Neuronal stem cell (in vitro differentiated cells): Measurements from ENCODE around the gene TMX4.

Experiments
- DNase-seq: peaks from one replicate; pipeline ENCODE4 v3.0.0-alpha.2; 2013; ENCODE audit warnings: low spot score
- H2AFZ ChIP-seq: one replicate; pipeline ENCODE4 v1.6.1; 2013; ENCODE audit warnings: mild to moderate bottlenecking, low read length, inconsistent platforms
- H2AK5ac ChIP-seq: 2 replicates; pipeline ENCODE4 v1.6.1; 2013; ENCODE audit warnings: low read depth, mild to moderate bottlenecking, inconsistent platforms, low read length, moderate library complexity, mixed read lengths
- H2BK120ac ChIP-seq: 2 replicates; pipeline ENCODE4 v1.6.1; 2013; ENCODE audit warnings: low read depth, mild to moderate bottlenecking, inconsistent platforms, low read length, moderate library complexity, mixed read lengths
- H2BK12ac ChIP-seq: one replicate; pipeline ENCODE4 v1.6.1; 2013; ENCODE audit warnings: low read length, inconsistent platforms
- H2BK15ac ChIP-seq: 2 replicates; pipeline ENCODE4 v1.6.1; 2013; ENCODE audit warnings: mild to moderate bottlenecking, low read length, inconsistent platforms, mixed read lengths
- H2BK5ac ChIP-seq: one replicate; pipeline ENCODE4 v1.6.1; 2013; ENCODE audit warnings: inconsistent platforms, mild to moderate bottlenecking, low read length, moderate library complexity
- H3K14ac ChIP-seq: one replicate; pipeline ENCODE4 v1.6.1; 2013; ENCODE audit warnings: low read length, inconsistent platforms
- H3K18ac ChIP-seq: 2 replicates; pipeline ENCODE4 v1.6.1; 2013; ENCODE audit warnings: low read length, inconsistent platforms
- H3K23ac ChIP-seq: 2 replicates; pipeline ENCODE4 v1.6.1; 2013; ENCODE audit warnings: low read depth, mild to moderate bottlenecking, mixed read lengths, low read length, inconsistent platforms; ENCODE audit not compliant: poor library complexity
- H3K27ac ChIP-seq: replicated peaks from 3 replicates; pipeline ENCODE4 v1.5.1; 2013; ENCODE audit warnings: low read length, inconsistent platforms
- H3K27me3 ChIP-seq, 3 experiments: 2 replicates each; pipeline ENCODE4 v1.6.1; 2013; ENCODE audit warnings: low read length in 3 of 3, mild to moderate bottlenecking in 2 of 3, inconsistent platforms in 1 of 3, low read depth in 1 of 3, mixed read lengths in 1 of 3, moderate library complexity in 1 of 3; ENCODE audit not compliant: control insufficient read depth in 3 of 3, insufficient read depth in 3 of 3
- H3K36me3 ChIP-seq, 2 donors: replicated peaks in 1 of 2; 2 replicates each; pipeline ENCODE4 v1.6.1; 2013; ENCODE audit warnings: low read length in 2 of 2; ENCODE audit not compliant: control insufficient read depth in 2 of 2, insufficient read depth in 2 of 2
- H3K4ac ChIP-seq: 2 replicates; pipeline ENCODE4 v1.6.1; 2013; ENCODE audit warnings: inconsistent platforms, mild to moderate bottlenecking, low read length, moderate library complexity
- H3K4me1 ChIP-seq, 2 donors: 1 replicate in 1 of 2; 2 replicates in 1 of 2; pipeline ENCODE4 v1.6.1; 2013; ENCODE audit warnings: low read length in 2 of 2, low read depth in 1 of 2; ENCODE audit not compliant: control insufficient read depth in 2 of 2, insufficient read depth in 1 of 2
- H3K4me2 ChIP-seq: one replicate; pipeline ENCODE4 v1.6.1; 2013; ENCODE audit warnings: mild to moderate bottlenecking, low read length, inconsistent platforms; ENCODE audit not compliant: insufficient read depth, poor library complexity, severe bottlenecking
- H3K4me3 ChIP-seq, 2 donors: 2 replicates each; pipeline ENCODE4 v1.5.1; 2013; ENCODE audit warnings: low read length in 2 of 2, mild to moderate bottlenecking in 2 of 2, inconsistent platforms in 1 of 2, moderate library complexity in 1 of 2
- H3K79me1 ChIP-seq: one replicate; pipeline ENCODE4 v1.6.1; 2013; ENCODE audit warnings: low read depth, mild to moderate bottlenecking, inconsistent platforms, low read length, moderate library complexity
- H3K9ac ChIP-seq: one replicate; pipeline ENCODE4 v1.6.1; 2013; ENCODE audit warnings: mild to moderate bottlenecking, low read depth, low read length, inconsistent platforms; ENCODE audit not compliant: poor library complexity
- H3K9me3 ChIP-seq, 2 donors: replicated peaks in 1 of 2; 2 replicates each; pipeline versions ENCODE3 to v1.6.1; 2013; ENCODE audit warnings: low read length in 2 of 2, mild to moderate bottlenecking in 2 of 2, inconsistent platforms in 1 of 2, low read depth in 1 of 2, mixed read lengths in 1 of 2, moderate library complexity in 1 of 2; ENCODE audit not compliant: control insufficient read depth in 2 of 2, insufficient read depth in 1 of 2
- H4K8ac ChIP-seq: one replicate; pipeline ENCODE4 v1.6.1; 2013; ENCODE audit warnings: low read depth, mild to moderate bottlenecking, inconsistent platforms, low read length, moderate library complexity
- H4K91ac ChIP-seq: one replicate; pipeline ENCODE4 v1.6.1; 2013; ENCODE audit warnings: low read length, low read depth, mild to moderate bottlenecking, inconsistent platforms; ENCODE audit not compliant: poor library complexity
- WGBS, 2 donors: extraction: QIAGEN DNeasy Blood & Tissue Kit; methylation state at CpG; one replicate each; pipeline ENCODE4 v1.1.7; 2013; ENCODE audit warnings: missing lambda C conversion rate in 2 of 2, mixed read lengths in 1 of 2; ENCODE audit not compliant: insufficient read length in 2 of 2, insufficient replicate concordance in 1 of 2; ENCODE audit errors: extremely low coverage in 2 of 2; 5-methylcytosine and 5-hydroxymethylcytosine counted together

Gene TMX4

DNA sequence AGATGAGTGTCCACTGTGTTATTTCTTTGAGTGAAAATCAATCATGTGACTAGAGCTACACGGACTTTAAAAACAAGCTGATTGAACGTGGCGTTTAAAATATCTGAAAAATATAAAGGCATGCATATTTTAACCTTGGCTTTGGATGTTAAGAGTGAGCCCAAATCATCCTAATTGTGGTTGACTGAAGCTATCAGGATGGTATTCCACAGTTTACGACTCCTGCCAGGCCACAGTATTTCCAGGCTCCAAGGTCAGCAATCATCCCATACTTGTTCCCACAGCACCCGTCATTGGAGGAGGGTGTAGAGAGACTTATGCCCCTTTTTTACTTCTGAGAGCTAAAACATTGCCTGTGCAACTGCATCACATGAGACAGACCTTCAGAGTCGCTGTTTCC lies 43.2 kb upstream of the TMX4 start:
- no peak overlapping the region for H3K9ac ChIP-seq
- H3K23ac ChIP-seq, result no peak overlapping the region
- H3K4me1 ChIP-seq, result no peaks in the 10 kb centered on the region
- H3K4me3 ChIP-seq, result no peak overlapping the region
- H3K79me1 ChIP-seq, result no peaks in the 10 kb centered on the region
- no peak overlapping the region for H4K91ac ChIP-seq
- H4K8ac ChIP-seq, result no peak overlapping the region
- no peaks in the 10 kb centered on the region for H3K27me3 ChIP-seq
- H3K36me3 ChIP-seq, result no peaks in the 10 kb centered on the region
- no peak overlapping the region for H2BK5ac ChIP-seq
- H2BK15ac ChIP-seq, result no peak overlapping the region
- no peak overlapping the region for H3K4ac ChIP-seq
- H3K9me3 ChIP-seq, result no peaks in the 10 kb centered on the region
- H3K4me2 ChIP-seq, result no peak overlapping the region
- H2BK120ac ChIP-seq, result no peak overlapping the region
- no peak overlapping the region for H2AK5ac ChIP-seq
- DNase-seq, result no peak
- no peak overlapping the region for H3K27ac ChIP-seq
- no peak overlapping the region for H3K18ac ChIP-seq
- H2AFZ ChIP-seq, result no peak overlapping the region
- no peak overlapping the region for H3K14ac ChIP-seq
- no CpG with 5 or more reads among the region's 6 CpGs for WGBS, 2 donors
- H2BK12ac ChIP-seq, result no peak overlapping the region

- Histone ChIP-seq H3K36me3 (no peaks in the 10 kb centered on the region), H2BK120ac (no peak overlapping the region), H3K9ac (no peak overlapping the region), H4K8ac (no peak overlapping the region), H3K23ac (no peak overlapping the region), H3K4me3 (no peak overlapping the region), H2BK12ac (no peak overlapping the region), H3K14ac (no peak overlapping the region), H3K27ac (no peak overlapping the region), H2BK15ac (no peak overlapping the region), H4K91ac (no peak overlapping the region), H3K4ac (no peak overlapping the region), H2AFZ (no peak overlapping the region), H3K9me3 (no peaks in the 10 kb centered on the region), H2BK5ac (no peak overlapping the region), H3K27me3 (no peaks in the 10 kb centered on the region), H3K4me2 (no peak overlapping the region), H3K79me1 (no peaks in the 10 kb centered on the region), H3K18ac (no peak overlapping the region), H2AK5ac (no peak overlapping the region), H3K4me1 (no peaks in the 10 kb centered on the region)
- no peak for DNase-seq
- WGBS, 2 donors, result no CpG with 5 or more reads among the region's 5 CpGs
Measured at GRCh38 chr20:8061861-8062518, 42.4 kb upstream of the TMX4 start.

DNA sequence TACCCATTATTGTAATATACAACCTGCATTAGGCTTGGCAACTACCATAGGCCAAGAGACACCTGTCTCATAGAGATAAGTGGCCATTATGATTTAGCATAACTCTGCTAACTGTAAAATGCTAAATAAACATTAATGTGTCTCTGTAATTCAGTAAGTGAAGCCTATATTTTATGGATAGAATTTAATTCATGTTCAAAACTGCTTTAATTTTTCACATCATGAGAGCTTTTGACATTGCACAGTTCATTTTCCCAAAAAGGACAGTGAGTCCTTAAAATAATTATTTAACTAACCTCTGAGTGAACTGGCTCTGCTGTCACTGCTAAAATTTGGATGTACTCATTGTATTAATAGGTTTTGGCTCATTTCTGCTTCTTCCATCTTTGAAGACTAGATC lies 41.4 kb upstream of the TMX4 start:
- Histone ChIP-seq H4K8ac (no peak overlapping the region), H3K23ac (no peak overlapping the region), H3K9ac (no peak overlapping the region), H2AFZ (no peak overlapping the region), H3K9me3 (no peaks in the 10 kb centered on the region), H3K4me1 (no peaks in the 10 kb centered on the region), H3K14ac (no peak overlapping the region), H2BK120ac (no peak overlapping the region), H2BK15ac (no peak overlapping the region), H3K4me3 (no peak overlapping the region), H2AK5ac (no peak overlapping the region), H4K91ac (no peak overlapping the region), H2BK12ac (no peak overlapping the region), H3K4me2 (no peak overlapping the region), H3K4ac (no peak overlapping the region), H3K36me3 (no peaks in the 10 kb centered on the region), H3K18ac (no peak overlapping the region), H2BK5ac (no peak overlapping the region), H3K27ac (no peak overlapping the region), H3K27me3 (no peaks in the 10 kb centered on the region), H3K79me1 (no peaks in the 10 kb centered on the region)
- no peak for DNase-seq

- H3K36me3 ChIP-seq, result no peaks in the 10 kb centered on the region
- no peak overlapping the region for H3K4me3 ChIP-seq
- no peak overlapping the region for H3K9ac ChIP-seq
- no peaks in the 10 kb centered on the region for H3K4me1 ChIP-seq
- no peaks in the 10 kb centered on the region for H3K79me1 ChIP-seq
- no peak overlapping the region for H2BK12ac ChIP-seq
- no peak overlapping the region for H4K91ac ChIP-seq
- H3K18ac ChIP-seq, result no peak overlapping the region
- no peak for DNase-seq
- no peaks in the 10 kb centered on the region for H3K9me3 ChIP-seq
- H4K8ac ChIP-seq, result no peak overlapping the region
- no peak overlapping the region for H2AFZ ChIP-seq
- no peak overlapping the region for H3K27ac ChIP-seq
- H3K4ac ChIP-seq, result no peak overlapping the region
- H3K14ac ChIP-seq, result no peak overlapping the region
- H3K23ac ChIP-seq, result no peak overlapping the region
- no peaks in the 10 kb centered on the region for H3K27me3 ChIP-seq
- H2AK5ac ChIP-seq, result no peak overlapping the region
- WGBS, 2 donors, result no CpG with 5 or more reads among the region's 3 CpGs
- H2BK120ac ChIP-seq, result no peak overlapping the region
- no peak overlapping the region for H2BK15ac ChIP-seq
- no peak overlapping the region for H2BK5ac ChIP-seq
- no peak overlapping the region for H3K4me2 ChIP-seq
Measured at GRCh38 chr20:8057871-8058270, 38.3 kb upstream of the TMX4 start.
